Effector CD4-positive, alpha-beta T cell (primary cell): ENCODE measurements around the gene CHDH.

Source experiments
- DNase-seq: peaks from one replicate; pipeline ENCODE4 v3.0.0-alpha.2; 2020
- total RNA-seq: gene quantifications from one replicate; lab custom pipeline; 2026; lab: John Stamatoyannopoulos, UW

The CHDH gene, protein sequence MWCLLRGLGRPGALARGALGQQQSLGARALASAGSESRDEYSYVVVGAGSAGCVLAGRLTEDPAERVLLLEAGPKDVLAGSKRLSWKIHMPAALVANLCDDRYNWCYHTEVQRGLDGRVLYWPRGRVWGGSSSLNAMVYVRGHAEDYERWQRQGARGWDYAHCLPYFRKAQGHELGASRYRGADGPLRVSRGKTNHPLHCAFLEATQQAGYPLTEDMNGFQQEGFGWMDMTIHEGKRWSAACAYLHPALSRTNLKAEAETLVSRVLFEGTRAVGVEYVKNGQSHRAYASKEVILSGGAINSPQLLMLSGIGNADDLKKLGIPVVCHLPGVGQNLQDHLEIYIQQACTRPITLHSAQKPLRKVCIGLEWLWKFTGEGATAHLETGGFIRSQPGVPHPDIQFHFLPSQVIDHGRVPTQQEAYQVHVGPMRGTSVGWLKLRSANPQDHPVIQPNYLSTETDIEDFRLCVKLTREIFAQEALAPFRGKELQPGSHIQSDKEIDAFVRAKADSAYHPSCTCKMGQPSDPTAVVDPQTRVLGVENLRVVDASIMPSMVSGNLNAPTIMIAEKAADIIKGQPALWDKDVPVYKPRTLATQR
- 0.75 reads per million for total RNA-seq

DNA sequence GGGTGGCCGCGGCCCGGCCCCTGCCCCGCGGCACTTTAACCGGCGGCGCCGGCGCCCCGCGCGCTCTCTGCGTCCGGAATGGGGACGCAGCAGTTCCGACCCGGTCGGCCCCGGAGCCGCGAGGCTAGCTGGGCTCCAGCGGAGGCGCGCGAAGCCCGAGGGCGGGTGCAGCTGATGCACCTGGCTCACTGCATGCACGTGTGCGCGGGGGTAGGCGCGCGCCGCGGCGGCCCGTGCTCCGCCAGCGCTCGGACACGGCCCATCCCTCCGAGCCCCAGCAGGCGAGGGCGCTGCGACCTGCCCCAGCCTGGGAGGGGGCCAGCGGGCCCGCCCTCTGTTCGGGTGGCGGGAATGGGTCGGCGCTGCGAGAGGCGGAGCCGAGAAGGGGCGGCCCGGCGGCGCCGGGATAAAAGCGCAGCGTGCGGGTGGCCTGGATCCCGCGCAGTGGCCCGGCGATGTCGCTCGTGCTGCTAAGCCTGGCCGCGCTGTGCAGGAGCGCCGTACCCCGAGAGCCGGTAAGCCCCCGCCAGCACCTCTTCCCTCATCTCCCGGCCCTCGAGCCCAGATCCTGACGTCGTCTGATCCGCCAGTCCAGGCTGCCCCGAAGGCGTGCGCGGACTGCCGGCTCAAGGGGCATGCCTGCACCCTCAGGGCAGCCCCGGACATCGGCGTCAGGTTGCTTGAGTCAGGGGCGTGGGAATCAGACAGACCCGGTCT lies at the start of gene CHDH, which contains the start of gene IL17RB:
Gene CHDH, minus strand, starts transcription at position 286 of the 717 bp plus-strand sequence. CDS start 22,411 bp downstream, outside the sequence.
Gene IL17RB, plus strand, starts transcription at position 435 of the 717 bp plus-strand sequence. Its CDS starts 21 bp downstream, at position 456.
- DNase-seq, result no peak

DNA sequence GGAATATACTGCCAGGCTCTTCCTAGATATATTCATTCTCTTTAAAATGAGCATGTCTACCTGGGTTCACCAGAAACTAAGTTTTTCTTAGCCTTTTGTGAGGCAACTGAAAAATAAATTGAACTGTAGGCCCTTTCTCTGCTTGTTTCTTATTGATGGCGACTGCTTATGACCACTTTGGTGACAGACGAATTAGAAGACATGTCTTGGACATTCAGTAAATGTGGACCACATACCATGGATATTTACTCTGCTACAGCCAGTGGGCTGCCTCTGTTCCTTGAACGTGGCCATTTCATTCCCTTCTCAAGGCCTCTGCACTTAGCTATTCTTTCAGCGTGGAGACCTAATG lies 46.0 kb upstream of the CHDH start:
- no peak for DNase-seq

DNA sequence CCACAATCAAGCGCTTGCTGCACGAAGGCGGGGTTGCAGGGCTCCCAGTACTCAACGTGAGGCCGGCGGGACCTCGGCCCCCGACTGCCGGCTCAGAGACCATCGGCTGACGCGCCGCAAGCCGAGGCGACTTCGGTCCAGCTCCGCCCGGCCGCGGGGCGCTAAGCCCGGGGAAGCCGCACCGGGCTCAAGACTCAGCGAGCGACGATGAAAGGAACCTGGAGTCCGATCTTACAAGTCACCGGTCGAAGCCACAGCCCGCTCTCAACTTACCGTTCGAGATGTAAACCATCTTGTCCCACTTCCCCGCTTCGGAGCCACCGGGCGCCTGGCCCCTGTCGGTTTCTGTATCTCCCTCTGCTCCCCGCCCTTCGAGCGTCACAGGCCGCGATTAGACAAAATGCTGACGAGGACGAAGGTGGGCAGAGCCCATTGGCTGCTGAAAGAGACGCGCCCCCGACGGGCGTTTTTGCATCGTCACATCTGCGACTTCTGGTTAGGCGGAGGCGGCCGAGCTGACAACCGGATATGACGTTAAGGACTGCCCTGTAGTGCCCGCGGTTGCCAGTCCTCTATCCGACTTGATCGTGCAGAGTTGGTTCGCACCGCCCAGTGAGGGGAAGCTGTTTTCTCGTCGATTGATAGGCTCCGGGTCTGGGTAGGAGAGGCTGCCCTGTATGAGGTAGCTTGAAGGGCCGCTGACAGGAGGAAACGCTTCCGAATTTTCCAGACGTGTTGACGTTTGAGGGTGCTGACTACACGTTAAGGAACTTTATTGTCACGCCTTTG lies 45.5 kb upstream of the CHDH start, which contains the start of gene SELENOK:
Gene SELENOK, minus strand, starts transcription at position 363 of the 789 bp plus-strand sequence.
- peak; percentile 97 for DNase-seq

DNA sequence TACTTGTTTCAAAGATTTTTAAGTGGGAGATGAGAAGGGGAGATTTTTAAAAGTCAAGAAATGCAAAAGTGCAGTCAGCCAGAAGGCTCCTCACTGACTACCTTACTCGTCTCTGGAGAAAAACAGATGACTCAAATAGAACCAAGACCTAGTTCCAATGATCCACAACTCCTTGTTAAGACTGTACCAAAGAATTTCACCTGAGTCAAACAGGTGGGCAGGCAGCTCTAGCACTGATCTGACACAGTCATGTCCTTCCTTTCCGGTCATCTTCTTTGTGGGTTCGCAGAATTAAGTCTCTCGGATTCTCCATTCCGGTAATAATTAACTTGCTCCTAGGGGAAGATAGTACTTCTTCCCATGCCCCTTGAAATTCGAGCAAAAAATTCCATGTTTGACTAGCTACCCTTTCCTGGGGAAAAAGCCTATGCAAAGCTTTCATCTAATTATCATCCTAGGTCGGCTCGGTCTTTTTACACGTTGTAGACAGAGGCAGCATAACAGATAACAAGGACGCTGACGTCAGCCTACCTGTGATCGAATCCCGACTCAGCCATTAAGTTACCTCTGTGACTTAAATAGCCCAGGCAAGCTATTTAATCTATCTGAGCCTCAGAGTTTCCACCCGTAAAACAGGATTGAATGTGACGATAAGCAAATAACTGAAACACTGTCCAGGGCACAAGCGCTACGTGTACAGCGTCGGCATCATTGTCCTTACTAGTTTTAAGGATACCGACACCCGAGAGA lies 44.7 kb upstream of the CHDH start:
- DNase-seq, result peak; percentile 62

DNA sequence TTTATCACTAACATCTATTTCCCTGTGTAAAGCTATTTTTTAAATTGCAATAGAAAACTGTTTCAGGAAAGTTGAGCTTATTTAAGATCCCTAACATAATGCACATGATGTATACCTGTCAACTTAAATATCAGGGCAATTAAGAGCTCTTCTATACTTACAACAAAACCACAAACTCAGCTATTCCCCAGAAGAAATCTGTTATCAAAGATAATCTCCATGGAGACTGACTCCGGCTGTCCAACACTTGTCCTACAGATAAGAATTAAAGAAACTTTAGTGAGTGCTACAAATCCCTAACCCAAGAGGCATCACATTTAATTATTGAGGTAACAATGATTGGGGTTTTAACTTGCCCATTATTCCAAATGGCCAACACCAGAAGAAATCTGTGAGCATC lies 42.0 kb upstream of the CHDH start:
- no peak for DNase-seq

DNA sequence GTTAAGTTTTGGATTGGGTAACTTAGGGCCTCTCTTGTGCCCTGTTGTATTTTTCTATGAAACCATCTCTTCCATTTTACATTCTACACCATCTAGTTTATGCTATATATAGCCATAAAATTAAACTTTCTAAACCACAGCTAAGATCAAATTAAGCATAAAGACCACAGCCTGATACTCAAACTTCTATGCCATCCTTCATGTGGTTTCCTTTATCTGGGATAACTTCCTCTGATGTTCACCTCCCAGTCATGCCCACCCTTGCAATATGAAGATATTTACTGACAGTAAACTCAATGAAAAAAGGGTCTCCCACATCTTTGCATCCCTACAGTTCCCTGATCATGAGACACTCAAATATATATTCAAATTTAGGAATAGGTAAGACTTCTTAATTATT lies 41.2 kb upstream of the CHDH start:
- DNase-seq, result no peak

DNA sequence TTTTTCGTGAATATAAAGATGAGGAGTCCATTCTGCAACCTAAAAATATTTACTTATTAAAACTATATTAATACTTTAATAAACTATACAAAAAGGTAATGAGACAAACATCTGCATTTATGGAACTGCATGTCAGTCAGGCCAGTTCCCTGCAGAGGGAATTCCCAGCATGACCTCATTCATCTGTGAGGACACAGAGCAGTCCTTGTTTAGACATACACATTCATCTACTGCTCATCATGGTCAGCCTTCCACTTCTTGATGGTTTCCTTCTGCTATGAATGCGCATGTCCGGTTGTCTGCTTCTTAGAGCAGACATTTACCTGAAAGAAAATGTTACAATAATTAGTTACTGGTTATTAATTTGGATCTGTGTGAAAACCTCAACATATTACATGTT lies 39.0 kb upstream of the CHDH start:
- DNase-seq, result no peak

DNA sequence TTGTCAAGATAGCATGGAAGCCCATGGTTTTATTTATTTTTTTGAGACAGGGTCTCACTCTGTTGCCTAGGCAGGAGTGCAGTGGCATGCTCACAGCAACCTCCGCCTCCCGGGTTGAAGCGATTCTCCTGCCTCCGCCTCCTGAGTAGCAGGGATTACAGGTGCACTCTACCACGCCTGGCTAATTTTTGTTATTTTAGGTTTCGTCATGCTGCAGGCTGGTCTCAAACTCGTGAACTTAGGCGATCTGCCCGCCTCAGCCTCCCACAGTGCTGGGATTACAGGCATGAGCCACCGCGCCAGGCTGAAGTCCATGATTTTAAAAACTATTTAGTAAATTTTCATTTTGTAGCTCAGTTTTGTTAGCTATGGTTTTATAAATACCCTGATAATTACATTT lies 38.4 kb upstream of the CHDH start:
- no peak for DNase-seq

DNA sequence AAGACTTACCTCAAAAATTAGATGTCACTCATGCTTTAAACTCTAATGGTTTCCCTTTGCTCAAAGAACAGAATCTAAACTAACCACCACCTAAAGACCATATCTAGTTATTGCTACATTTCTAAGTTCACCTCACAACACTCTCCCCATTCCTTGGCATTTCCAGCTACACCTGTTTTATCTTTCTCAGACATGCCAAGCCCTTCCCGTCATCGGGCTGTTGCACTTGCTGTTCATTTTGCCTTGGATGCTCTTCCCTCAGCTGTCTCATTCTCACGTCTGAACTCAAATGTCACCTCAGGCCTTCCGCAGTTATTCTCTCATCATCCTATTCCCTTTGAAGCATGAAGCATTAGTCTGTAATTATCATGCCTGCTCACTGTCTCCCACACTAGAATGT lies 36.8 kb upstream of the CHDH start:
- no peak for DNase-seq

DNA sequence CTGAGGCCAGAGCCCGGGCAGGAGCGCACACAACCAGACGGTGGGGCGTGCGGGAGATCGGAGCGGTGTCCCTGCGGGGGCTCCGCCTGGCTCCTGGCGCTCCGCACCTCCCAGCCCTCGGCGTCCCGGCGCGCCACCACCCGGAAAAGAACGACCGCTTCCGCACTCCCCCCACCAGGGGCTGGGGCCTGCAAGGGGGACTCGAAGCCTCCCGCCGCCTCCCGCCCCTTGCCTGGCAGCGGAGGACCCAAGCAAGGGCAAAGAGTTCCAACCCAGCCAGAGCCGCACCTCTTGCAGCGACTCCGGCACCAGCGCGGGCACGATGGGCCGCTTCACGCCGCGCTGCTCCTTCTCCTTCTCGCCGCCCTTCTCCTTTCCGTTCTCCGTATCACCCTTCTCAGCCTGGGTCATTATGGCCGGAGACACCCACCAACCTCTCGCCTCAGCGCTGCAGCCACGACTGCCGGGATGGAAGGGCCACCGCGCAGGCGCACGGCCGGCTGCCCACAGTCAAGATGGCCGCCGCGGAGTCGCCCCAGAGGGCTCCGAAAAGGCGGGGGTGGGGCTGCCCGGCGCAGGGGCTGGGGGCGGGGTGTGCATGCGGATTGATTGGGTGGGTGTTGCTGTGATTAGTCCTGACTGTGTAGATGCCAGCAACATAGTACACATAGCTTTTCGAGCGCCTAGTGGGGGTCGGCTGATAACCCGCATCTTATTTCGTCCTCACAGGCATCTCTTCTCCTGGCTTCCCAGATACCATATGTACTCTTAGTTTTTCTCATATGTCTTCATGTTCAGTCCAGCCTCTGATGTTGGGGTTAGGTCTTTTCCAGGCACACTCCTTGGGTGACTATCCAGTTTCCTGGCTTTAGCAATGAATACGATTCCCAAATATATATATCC lies 35.7 kb upstream of the CHDH start, which contains the start of gene ACTR8:
Gene ACTR8, minus strand, starts transcription at position 462 of the 903 bp plus-strand sequence. Its CDS starts 51 bp downstream, at position 411.
- DNase-seq, result peak; percentile 81

DNA sequence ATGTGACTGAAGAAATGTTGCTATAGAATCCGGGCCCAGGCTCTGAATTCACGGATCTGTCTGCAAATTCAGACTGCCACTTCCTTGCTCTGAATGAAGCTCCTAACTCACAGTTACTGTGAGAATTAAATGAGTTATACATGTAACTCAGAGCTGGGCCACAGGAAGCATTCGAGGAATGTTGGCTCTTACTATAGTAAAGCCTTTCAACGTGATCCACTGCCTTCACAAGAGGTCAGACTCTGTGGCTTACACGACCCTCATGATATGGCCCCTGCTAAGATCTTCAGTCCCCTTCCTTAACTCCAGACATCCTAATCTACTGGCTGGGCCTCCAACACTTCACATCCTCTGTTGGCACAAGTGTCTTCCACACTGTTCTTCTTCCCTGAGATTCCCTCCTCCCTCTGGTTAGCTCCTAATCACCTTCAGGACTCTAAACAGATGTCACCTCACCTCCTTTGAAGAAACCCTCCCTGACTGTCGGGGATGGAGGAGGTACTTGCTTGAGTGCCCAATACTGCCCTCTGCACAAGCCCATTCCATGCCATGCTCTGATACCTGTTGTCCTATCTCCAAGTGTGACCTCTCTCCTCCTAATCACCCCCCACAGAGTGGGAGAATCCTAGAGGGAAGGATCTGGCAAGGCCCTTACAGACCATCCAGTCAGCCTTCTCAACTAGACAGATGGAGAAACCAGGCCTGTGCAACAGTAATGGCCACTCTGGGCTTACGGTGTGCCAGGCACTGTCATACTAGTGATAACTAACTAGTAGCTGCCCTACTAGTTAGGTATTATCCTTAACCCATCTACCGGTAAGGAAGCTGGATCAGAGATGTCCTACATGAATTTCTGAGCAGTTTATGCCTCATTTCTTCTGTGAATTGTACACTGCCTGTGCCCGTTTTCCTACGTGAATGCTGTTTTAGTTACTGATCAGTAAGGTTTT lies 34.5 kb upstream of the CHDH start:
- no peak for DNase-seq

DNA sequence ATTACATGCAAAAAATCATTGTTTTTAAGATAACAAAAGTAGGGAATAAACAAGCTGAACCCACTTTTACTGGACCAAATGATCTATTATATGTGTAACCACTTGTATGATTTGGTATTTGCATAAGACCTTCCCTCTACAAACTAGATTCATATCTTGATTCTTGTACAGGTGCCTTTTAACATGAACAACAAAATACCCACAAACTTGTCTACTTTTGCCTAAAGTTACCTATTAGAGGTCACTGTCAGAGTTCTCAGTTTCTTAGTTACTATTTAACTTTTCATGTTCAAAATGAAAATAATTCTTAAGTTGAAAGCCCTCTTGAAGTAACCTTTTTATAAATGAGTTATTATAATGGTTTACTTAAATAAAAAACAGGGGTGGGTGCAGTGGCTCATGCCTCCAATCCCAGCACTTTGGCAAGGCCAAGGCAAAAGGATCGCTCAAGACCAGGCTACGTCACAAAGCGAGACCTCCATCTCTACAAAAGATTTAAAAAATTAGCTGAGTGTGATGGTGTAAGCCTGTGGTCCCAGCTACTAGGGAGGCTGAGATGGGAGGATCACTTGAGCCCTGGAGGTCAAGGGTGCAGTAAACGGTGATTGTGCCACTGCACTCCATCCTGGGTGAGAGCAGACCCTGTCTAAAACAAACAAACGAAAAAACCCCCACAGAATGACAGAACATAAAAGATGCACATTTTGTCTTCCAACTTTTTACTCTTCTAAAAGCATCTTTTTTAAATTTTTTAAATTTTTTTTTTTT lies 19.7 kb upstream of the CHDH start:
- DNase-seq, result no peak

DNA sequence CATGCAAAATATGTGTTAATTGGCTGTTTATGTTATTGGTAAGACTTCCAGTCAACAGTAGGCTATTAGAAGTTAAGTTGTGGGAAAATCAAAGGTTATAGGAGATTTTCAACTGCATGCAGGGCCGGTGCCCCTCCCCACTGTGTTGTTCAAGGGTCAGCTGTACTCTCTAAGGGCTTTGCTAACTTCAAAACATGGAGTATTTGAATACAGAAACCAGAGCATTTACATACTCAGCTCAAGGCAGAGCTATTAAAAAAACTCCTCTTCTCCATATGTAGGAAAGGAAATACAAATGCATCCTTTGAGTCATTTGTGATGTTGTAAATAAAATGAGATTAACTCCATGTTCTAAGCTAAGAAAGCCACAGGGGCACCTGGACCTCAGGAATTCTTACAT lies 16.9 kb upstream of the CHDH start:
- DNase-seq, result no peak

DNA sequence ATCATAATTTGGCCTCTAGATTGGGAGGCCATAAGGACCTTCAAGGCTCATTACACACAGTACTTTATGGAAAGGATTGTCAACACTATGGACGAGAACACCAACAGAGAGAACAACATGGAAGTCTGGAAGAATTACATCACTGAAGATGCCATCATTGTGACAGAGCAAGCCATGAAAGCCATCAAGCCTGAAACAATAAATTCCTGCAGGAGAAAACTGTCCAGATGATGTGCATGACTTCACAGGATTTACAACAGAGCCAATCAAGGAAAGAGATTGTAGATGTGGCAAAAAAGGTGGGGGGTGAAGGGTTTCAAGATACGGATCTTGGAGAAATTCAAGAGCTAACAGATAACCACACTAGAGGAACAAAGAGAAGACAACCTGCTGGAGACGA lies 16.0 kb upstream of the CHDH start:
- no peak for DNase-seq

DNA sequence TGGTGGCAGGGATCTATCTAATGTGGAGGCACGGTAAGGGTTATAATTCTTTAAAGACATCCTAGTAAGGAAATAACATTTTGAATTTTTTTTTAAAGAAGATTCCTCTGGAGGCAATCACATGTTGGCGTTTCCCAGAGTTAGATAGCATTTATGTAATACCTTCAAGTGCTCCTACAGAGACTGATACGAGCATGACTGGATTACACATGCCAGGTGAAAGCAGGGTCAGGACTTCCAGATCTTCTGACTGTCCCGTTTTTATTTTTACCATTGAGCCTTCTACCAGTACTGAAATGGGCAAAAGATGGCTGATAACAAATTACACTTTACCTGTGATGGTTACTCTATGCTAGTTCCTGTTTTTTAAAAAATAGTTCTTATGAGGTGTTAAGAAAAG lies 14.0 kb upstream of the CHDH start:
- no peak for DNase-seq

DNA sequence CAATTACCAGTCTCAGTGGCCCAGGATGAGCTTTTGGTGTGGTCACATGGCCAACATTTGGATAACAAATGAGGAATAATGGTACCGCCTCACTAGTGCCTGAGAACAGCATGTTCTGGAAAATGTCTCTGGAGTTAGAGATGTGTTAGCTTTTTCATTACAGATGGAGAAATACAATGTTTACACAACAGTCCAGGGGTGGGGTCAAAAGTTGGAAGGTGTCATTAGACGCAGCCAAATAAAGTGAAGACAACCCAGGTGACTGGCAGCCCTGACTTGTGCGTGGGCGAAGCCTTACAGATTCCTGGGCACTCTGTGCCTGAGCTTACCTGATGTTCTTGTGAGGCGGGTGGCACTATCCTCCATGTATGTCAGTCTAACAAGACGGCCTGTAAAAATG lies 13.0 kb upstream of the CHDH start:
- no peak for DNase-seq

DNA sequence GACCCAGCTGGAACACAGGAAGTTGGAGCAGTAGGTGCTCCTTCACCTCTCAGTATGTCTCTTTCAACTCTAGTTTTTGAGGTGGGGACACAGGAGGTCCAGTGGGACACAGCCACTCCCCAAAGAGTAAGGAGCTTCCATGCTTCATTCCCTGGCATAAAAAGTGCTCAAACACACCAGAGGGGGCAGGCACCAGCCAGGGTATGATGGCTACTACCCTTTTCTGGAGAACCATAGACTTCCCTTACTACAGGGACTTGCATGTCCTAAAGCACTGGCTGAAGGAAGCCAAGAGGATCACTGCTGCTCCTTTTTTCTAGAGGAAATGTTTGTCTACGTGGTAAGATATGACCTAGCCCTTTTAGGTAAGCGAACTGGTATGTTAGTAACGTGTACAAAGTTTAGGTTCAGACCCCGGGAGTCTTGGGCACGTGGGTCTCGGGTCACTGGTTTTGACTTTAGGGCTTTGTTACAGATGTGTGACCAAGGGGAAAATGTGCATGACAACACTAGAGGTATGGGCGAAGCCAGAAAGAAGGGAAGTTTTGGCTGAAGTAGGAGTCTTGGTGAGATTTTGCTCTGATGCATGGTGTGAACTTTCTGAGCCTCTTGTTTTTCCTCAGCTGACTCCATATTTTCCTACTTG lies 12.0 kb upstream of the CHDH start:
- no peak for DNase-seq

DNA sequence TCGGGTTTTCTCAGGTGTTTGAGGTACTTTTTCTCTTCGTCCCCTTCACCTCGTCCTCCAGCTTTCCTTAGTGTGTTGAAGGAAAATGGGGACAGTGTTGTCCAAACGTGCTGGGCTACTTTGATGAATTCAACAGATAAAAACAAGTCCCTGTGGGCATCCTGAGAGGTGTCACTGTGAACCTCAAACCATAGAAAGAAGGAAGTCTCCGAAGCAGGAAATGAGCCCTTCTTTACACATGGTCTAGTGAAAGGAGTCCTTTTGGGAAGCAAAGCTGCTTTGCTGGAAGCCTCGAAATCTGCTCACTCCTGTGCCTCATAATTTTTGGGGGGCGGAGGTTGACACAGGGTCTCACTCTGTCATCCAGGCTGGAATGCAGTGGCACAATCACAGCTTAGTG lies 10.7 kb upstream of the CHDH start:
- no peak for DNase-seq
